Ascending aorta (tissue), 2 donors: ENCODE data around the gene RTCA. TPM values are rescaled to one million over a fixed set of nuclear protein-coding genes. Genes with fewer than 3 reads are reported as not detected.
"Not testable (repeated sequence)": the region's sequence is repeated elsewhere in the genome, so short reads cannot be mapped to it uniquely, and the experiment has no call there.

ENCODE experiments used
- DNase-seq, 2 donors: peaks; one replicate each; pipeline ENCODE4 v3.0.0-alpha.2; 2019; ENCODE audit warnings: low spot score in 2 of 2
- H3K27ac ChIP-seq, 2 donors: fragments of 200-600 bp; sonication (generic); one replicate each; pipeline ENCODE4 v1.5.1; 2016 to 2017; ENCODE audit warnings: mild to moderate bottlenecking in 1 of 2
- H3K27me3 ChIP-seq: fragments of 200-600 bp; sonication (generic); one replicate; pipeline ENCODE4 v1.5.1; 2017
- H3K36me3 ChIP-seq, 2 donors: fragments of 200-600 bp; sonication (generic); one replicate each; pipeline ENCODE4 v1.5.1; 2016
- H3K4me1 ChIP-seq, 2 donors: fragments of 200-600 bp; sonication (generic); one replicate each; pipeline ENCODE4 v1.5.1; 2016 to 2017; ENCODE audit warnings: mild to moderate bottlenecking in 1 of 2
- H3K4me3 ChIP-seq, 2 donors: fragments of 200-600 bp; sonication (generic); one replicate each; pipeline ENCODE4 v1.5.1; 2016 to 2017; ENCODE audit warnings: mild to moderate bottlenecking in 1 of 2
- H3K9me3 ChIP-seq, 2 donors: fragments of 200-600 bp; sonication (generic); one replicate each; pipeline ENCODE4 v1.5.1; 2016
- intact Hi-C: fragments of 100-400 bp; cut with DNase I; formaldehyde crosslinking; loops from one replicate; pipeline ENCODE4 v1.15.1; 2023
- total RNA-seq: library from RNA; depleted of rRNA; stranded (reverse); fragments of >200 nt; gene quantifications from one replicate; pipeline ENCODE4 v1.1.0, GENCODE V29; 2016
- TF ChIP-seq, protein P1 (sequence below), 3 experiments: fragments of 200-600 bp in 2 of 3; fragments of 450-650 bp in 1 of 3; sonication (generic) in 2 of 3; IDR thresholded peaks; one replicate each; pipeline ENCODE4 v1.5.1; 2016 to 2019; ENCODE audit warnings: antibody characterized with exemption in 3 of 3, mild to moderate bottlenecking in 1 of 3, moderate library complexity in 1 of 3

RTCA gene
- total RNA-seq, 1 donor from 2014 or later = 2.8 TPM

- DNase-seq = no peak
- intact Hi-C loops = no loop called here
- Histone ChIP-seq H3K9me3 (peaks cover 0 to 13% of the 10 kb centered on the region in 2 donors), H3K4me1 (no peaks in the 10 kb centered on the region), H3K27me3 (no peaks in the 10 kb centered on the region), H3K36me3 (no peaks in the 10 kb centered on the region), H3K27ac (no peak overlapping the region), H3K4me3 (no peak overlapping the region)
- TF ChIP-seq, protein P1, sequence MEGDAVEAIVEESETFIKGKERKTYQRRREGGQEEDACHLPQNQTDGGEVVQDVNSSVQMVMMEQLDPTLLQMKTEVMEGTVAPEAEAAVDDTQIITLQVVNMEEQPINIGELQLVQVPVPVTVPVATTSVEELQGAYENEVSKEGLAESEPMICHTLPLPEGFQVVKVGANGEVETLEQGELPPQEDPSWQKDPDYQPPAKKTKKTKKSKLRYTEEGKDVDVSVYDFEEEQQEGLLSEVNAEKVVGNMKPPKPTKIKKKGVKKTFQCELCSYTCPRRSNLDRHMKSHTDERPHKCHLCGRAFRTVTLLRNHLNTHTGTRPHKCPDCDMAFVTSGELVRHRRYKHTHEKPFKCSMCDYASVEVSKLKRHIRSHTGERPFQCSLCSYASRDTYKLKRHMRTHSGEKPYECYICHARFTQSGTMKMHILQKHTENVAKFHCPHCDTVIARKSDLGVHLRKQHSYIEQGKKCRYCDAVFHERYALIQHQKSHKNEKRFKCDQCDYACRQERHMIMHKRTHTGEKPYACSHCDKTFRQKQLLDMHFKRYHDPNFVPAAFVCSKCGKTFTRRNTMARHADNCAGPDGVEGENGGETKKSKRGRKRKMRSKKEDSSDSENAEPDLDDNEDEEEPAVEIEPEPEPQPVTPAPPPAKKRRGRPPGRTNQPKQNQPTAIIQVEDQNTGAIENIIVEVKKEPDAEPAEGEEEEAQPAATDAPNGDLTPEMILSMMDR (IDR thresholded peaks at IDR 0.05) = no peak
Observed at GRCh38 chr1:100321100-100321493, 55.1 kb downstream of the RTCA start.

DNA sequence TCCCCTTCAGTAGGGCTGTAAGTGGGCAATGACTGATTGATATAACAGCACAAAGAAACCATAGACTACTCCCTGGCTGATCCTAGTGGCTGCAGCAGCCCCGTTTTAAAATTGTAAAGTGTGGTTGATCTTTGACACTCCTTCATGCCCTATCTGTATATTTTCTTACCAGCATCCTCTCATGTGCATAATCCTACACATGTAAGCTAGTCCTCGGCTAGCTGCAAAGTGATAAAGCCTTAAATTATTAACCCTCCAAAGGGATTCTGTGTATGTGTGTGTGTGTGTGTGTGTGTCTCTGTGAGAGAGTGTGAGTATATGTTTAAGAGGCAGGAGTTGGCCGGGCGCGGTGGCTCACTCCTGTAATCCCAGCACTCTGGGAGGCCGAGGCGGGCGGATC is 55.5 kb downstream of the RTCA start:
- no peaks in the 10 kb centered on the region for H3K27me3 ChIP-seq
- TF ChIP-seq, protein P1 (IDR thresholded peaks at IDR 0.05) = no peak
- intact Hi-C loops = no loop called here
- DNase-seq = no peak
- H3K36me3 ChIP-seq = no peaks in the 10 kb centered on the region
- H3K27ac ChIP-seq = no peak overlapping the region
- H3K4me1 ChIP-seq = no peaks in the 10 kb centered on the region
- H3K9me3 ChIP-seq = peaks cover 0 to 13% of the 10 kb centered on the region in 2 donors
- no peak overlapping the region for H3K4me3 ChIP-seq

DNA sequence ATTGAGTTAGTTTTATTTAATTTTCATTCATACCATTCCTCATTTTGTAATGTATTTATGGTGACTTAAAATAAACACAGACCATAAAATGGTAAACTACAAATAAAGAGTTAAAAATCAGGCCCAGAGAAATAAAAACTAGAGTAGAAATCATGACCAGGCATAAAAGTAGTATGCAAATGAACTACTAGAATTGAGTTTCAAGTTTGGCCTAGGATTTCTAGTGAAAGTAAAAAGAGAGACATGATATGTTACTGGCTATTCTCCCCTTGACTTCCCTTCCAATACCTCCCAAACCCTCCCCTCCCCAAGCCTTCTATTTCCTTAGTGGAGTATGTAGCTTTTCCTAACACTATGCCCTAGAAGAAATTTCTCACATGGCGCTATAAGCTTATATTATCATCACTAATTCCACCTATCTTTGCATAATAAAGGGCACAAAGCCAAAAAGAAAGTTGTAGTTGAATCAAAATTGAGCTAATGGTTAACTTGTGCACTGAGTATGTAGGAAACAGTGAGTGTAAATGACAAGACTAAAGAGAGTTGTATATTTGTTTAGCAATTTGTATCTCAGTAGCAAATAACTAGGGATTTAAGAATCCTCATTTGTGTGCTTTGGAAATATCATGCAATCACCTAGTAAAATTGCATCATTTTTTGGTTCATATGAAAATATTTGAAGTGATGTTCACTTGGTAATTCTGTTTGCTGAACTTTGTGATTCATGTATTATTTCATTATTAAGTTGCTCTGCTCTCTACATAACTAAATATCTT is 56.6 kb downstream of the RTCA start:
- intact Hi-C loops = no loop called here
- Histone ChIP-seq H3K4me1 (no peaks in the 10 kb centered on the region), H3K27ac (no peak overlapping the region)

GRCh38 chr1:100323419-100324106 is 57.5 kb downstream of the RTCA start:
- no peak overlapping the region for H3K27ac ChIP-seq
- H3K36me3 ChIP-seq = no peaks in the 10 kb centered on the region
- no peak for DNase-seq
- TF ChIP-seq, protein P1 (IDR thresholded peaks at IDR 0.05) = no peak
- H3K4me1 ChIP-seq = no peaks in the 10 kb centered on the region
- H3K4me3 ChIP-seq = no peak overlapping the region
- peaks cover 0 to 13% of the 10 kb centered on the region in 2 donors for H3K9me3 ChIP-seq
- no peaks in the 10 kb centered on the region for H3K27me3 ChIP-seq
- intact Hi-C loops = no loop called here

More for the DNA sequence above, 56.6 kb downstream of the RTCA start:
- TF ChIP-seq, protein P1 (IDR thresholded peaks at IDR 0.05) = no peak
- H3K36me3 ChIP-seq = no peaks in the 10 kb centered on the region
- no peaks in the 10 kb centered on the region for H3K27me3 ChIP-seq
- H3K9me3 ChIP-seq = peaks cover 0 to 13% of the 10 kb centered on the region in 2 donors
- no peak for DNase-seq
- no peak overlapping the region for H3K4me3 ChIP-seq

- Histone ChIP-seq H3K36me3 (no peaks in the 10 kb centered on the region), H3K27me3 (no peaks in the 10 kb centered on the region), H3K4me3 (no peak overlapping the region), H3K27ac (no peak overlapping the region), H3K9me3 (no peaks in the 10 kb centered on the region), H3K4me1 (no peaks in the 10 kb centered on the region)
- intact Hi-C loops = no loop called here
- DNase-seq = no peak
- TF ChIP-seq, protein P1 (IDR thresholded peaks at IDR 0.05) = no peak
Observed at GRCh38 chr1:100325415-100326324, 59.7 kb downstream of the RTCA start.

- H3K27me3 ChIP-seq, H3K36me3 ChIP-seq, H3K4me3 ChIP-seq, DNase-seq, intact Hi-C loops, H3K9me3 ChIP-seq, H3K4me1 ChIP-seq, H3K27ac ChIP-seq: not testable (repeated sequence)
Observed at GRCh38 chr1:100326325-100326670, 60.3 kb downstream of the RTCA start.
